ENCODE measurements around the gene ANXA5.

ANXA5 gene

GRCh38 chr4:121696581-121697461 is at the start of gene ANXA5:
Gene ANXA5, minus strand, starts transcription at chr4:121696980. Its CDS starts 391 bp downstream, at chr4:121696589.
- no peak for TF ChIP-seq ZNF274 (IDR thresholded peaks at IDR 0.05; ENCODE audit: low read depth, low read length)
- no peak for TF ChIP-seq YY1 (IDR thresholded peaks at IDR 0.05; ENCODE audit: insufficient read depth, insufficient read length)
- no peak for TF ChIP-seq SUZ12 (IDR thresholded peaks at IDR 0.05; ENCODE audit: extremely low read depth, insufficient read depth, insufficient read length)
- DNase-seq (ENCODE audit: low read depth, low spot score), result peak; percentile 28
- Histone ChIP-seq H3K36me3 (ENCODE audit: insufficient read depth, insufficient read length, low read length) (peaks cover 28% of the 10 kb centered on the region), H3K27me3 (ENCODE audit: insufficient read depth, insufficient read length) (no peaks in the 10 kb centered on the region), H3K4me1 (ENCODE audit: insufficient read depth, insufficient read length) (no peaks in the 10 kb centered on the region), H3K9ac (ENCODE audit: insufficient read length, low read depth) (peak within 1 kb of the TSS; percentile 87), H3K4me3 (ENCODE audit: insufficient read length, low read depth) (peak within 1 kb of the TSS; percentile 82), H3K9me3 (ENCODE audit: insufficient read depth, low read length) (no peaks in the 10 kb centered on the region; the same call in 1 of the 2 replicates)

GRCh38 chr4:121742794-121743193 is 46.0 kb upstream of the ANXA5 start:
- no peak for DNase-seq (ENCODE audit: low read depth, low spot score)
- Histone ChIP-seq H3K36me3 (ENCODE audit: insufficient read depth, insufficient read length, low read length) (no peaks in the 10 kb centered on the region), H3K27me3 (ENCODE audit: insufficient read depth, insufficient read length) (no peaks in the 10 kb centered on the region)

DNA sequence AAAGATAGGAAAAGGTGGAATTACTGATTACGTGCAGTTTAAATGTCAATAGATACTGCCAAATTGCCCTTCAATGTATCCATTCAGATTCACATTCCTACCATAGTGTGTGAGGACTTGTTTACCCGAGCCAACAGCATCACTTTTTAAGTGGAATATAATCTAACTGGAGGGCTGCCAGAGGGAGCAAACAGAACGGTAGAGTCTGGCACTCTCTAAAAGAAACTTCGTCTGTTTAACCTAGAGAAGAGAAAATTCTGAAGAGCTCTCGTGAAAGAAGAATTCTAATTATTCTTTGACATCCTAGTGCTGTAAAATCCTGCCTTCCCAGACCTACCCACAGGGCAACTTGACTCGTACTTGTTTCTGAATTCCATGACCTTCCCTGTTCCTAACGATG is 45.0 kb upstream of the ANXA5 start:
- H3K4me3 ChIP-seq (ENCODE audit: insufficient read length, low read depth), result no peak overlapping the region
- H3K9ac ChIP-seq (ENCODE audit: insufficient read length, low read depth), result no peak overlapping the region
- peaks cover 1% of the 10 kb centered on the region for H3K4me1 ChIP-seq (ENCODE audit: insufficient read depth, insufficient read length)
- H3K27me3 ChIP-seq (ENCODE audit: insufficient read depth, insufficient read length), result no peaks in the 10 kb centered on the region
- no peaks in the 10 kb centered on the region for H3K36me3 ChIP-seq (ENCODE audit: insufficient read depth, insufficient read length, low read length)
- H3K9me3 ChIP-seq (ENCODE audit: insufficient read depth, low read length), result no peaks in the 10 kb centered on the region
- no peak for TF ChIP-seq SUZ12 (IDR thresholded peaks at IDR 0.05; ENCODE audit: extremely low read depth, insufficient read depth, insufficient read length)
- no peak for TF ChIP-seq ZNF274 (IDR thresholded peaks at IDR 0.05; ENCODE audit: low read depth, low read length)
- no peak for TF ChIP-seq YY1 (IDR thresholded peaks at IDR 0.05; ENCODE audit: insufficient read depth, insufficient read length)
- DNase-seq (ENCODE audit: low read depth, low spot score), result no peak

More at GRCh38 chr4:121742794-121743193, 46.0 kb upstream of the ANXA5 start:
- Histone ChIP-seq H3K9me3 (ENCODE audit: insufficient read depth, low read length) (no peaks in the 10 kb centered on the region), H3K9ac (ENCODE audit: insufficient read length, low read depth) (no peak overlapping the region), H3K4me1 (ENCODE audit: insufficient read depth, insufficient read length) (peaks cover under 1% of the 10 kb centered on the region), H3K4me3 (ENCODE audit: insufficient read length, low read depth) (no peak overlapping the region)
- no peak for TF ChIP-seq YY1 (IDR thresholded peaks at IDR 0.05; ENCODE audit: insufficient read depth, insufficient read length)
- no peak for TF ChIP-seq SUZ12 (IDR thresholded peaks at IDR 0.05; ENCODE audit: extremely low read depth, insufficient read depth, insufficient read length)
- TF ChIP-seq ZNF274 (IDR thresholded peaks at IDR 0.05; ENCODE audit: low read depth, low read length), result no peak

DNA sequence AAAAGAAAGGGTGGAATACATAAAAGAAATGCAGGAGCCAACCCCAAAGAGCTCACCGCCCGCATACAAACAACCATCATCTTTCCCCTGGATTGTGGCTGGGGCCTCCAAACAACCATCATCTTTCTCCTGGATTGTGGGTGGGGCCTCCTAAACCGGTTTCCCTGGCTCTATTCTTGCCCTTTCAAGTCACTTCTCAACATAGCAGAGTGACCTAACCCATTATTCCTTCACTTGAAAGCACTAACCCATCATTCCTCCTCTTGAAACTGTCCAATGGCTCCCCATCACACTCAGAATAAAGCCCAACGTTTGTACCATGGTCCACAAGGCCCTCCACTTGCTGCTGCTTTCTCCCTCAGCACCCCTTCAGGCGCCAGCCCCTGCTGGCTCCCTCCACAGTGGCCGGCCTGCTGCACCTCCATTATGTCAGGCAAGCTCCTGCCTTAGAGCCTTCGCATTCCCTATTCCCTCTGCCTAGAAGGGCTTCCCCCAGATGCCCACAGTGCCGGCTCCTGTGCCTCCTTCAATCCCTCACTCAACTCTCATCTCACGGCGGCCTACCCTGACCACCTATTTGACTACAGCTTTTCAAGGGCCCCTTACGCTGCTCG is 44.1 kb upstream of the ANXA5 start:
- peaks cover 1% of the 10 kb centered on the region for H3K4me1 ChIP-seq (ENCODE audit: insufficient read depth, insufficient read length)

GRCh38 chr4:121739575-121739974 is 42.8 kb upstream of the ANXA5 start:
- no peaks in the 10 kb centered on the region for H3K9me3 ChIP-seq (ENCODE audit: insufficient read depth, low read length)
- H3K27me3 ChIP-seq (ENCODE audit: insufficient read depth, insufficient read length), result no peaks in the 10 kb centered on the region
- TF ChIP-seq SUZ12 (IDR thresholded peaks at IDR 0.05; ENCODE audit: extremely low read depth, insufficient read depth, insufficient read length) (no peak), ZNF274 (IDR thresholded peaks at IDR 0.05; ENCODE audit: low read depth, low read length) (no peak), YY1 (IDR thresholded peaks at IDR 0.05; ENCODE audit: insufficient read depth, insufficient read length) (no peak)
- no peak for DNase-seq (ENCODE audit: low read depth, low spot score)
- H3K4me3 ChIP-seq (ENCODE audit: insufficient read length, low read depth), result no peak overlapping the region
- H3K36me3 ChIP-seq (ENCODE audit: insufficient read depth, insufficient read length, low read length), result no peaks in the 10 kb centered on the region
- H3K9ac ChIP-seq (ENCODE audit: insufficient read length, low read depth), result no peak overlapping the region
- peaks cover 1% of the 10 kb centered on the region for H3K4me1 ChIP-seq (ENCODE audit: insufficient read depth, insufficient read length)

More for the DNA sequence above, 44.1 kb upstream of the ANXA5 start:
- no peaks in the 10 kb centered on the region for H3K36me3 ChIP-seq (ENCODE audit: insufficient read depth, insufficient read length, low read length)
- no peak overlapping the region for H3K4me3 ChIP-seq (ENCODE audit: insufficient read length, low read depth)
- TF ChIP-seq SUZ12 (IDR thresholded peaks at IDR 0.05; ENCODE audit: extremely low read depth, insufficient read depth, insufficient read length) (no peak), YY1 (IDR thresholded peaks at IDR 0.05; ENCODE audit: insufficient read depth, insufficient read length) (no peak), ZNF274 (IDR thresholded peaks at IDR 0.05; ENCODE audit: low read depth, low read length) (no peak)
- no peaks in the 10 kb centered on the region for H3K27me3 ChIP-seq (ENCODE audit: insufficient read depth, insufficient read length)
- no peak for DNase-seq (ENCODE audit: low read depth, low spot score)
- no peaks in the 10 kb centered on the region for H3K9me3 ChIP-seq (ENCODE audit: insufficient read depth, low read length)
- no peak overlapping the region for H3K9ac ChIP-seq (ENCODE audit: insufficient read length, low read depth)

DNA sequence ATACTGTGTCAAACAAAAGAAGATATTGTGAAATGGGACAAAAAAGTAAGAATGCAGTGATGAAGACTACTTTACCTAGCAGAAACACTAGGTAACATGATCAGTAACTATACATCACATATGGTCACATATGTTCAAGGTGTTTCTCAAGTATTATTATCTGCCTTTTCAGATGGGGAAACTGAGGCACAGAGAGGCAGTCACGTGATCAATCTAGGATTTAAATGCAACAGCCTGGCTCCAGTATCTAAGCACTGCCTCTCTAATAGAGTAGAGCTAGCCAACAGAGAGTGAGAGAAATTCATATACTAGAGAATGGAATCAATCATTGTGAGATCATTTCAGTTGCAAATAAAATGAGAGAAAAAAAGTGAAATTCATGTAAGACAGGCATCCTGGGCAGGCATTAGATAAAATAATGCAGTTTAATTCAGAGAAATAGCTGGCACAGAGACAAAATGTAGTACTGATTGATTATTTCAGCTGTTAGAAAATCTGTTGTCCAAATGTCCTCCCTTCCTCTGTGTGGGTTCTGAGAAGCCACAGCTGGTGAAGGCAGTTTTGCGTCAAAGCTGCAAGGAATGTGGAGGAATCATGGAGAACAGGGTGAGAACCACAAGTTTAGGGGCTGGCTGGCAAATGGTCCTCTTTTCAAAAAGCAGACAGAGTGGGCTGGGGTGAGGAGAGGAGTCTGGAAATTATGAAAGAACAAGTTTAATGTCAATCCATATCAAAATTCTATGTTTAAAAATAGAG is 42.2 kb upstream of the ANXA5 start:
- no peak for TF ChIP-seq YY1 (IDR thresholded peaks at IDR 0.05; ENCODE audit: insufficient read depth, insufficient read length)
- Histone ChIP-seq H3K4me1 (ENCODE audit: insufficient read depth, insufficient read length) (peaks cover 1% of the 10 kb centered on the region), H3K27me3 (ENCODE audit: insufficient read depth, insufficient read length) (no peaks in the 10 kb centered on the region), H3K9me3 (ENCODE audit: insufficient read depth, low read length) (no peaks in the 10 kb centered on the region), H3K36me3 (ENCODE audit: insufficient read depth, insufficient read length, low read length) (no peaks in the 10 kb centered on the region), H3K9ac (ENCODE audit: insufficient read length, low read depth) (no peak overlapping the region), H3K4me3 (ENCODE audit: insufficient read length, low read depth) (no peak overlapping the region)
- DNase-seq (ENCODE audit: low read depth, low spot score), result no peak
